ENCODE results near the gene CFAP46.

CFAP46 gene

DNA sequence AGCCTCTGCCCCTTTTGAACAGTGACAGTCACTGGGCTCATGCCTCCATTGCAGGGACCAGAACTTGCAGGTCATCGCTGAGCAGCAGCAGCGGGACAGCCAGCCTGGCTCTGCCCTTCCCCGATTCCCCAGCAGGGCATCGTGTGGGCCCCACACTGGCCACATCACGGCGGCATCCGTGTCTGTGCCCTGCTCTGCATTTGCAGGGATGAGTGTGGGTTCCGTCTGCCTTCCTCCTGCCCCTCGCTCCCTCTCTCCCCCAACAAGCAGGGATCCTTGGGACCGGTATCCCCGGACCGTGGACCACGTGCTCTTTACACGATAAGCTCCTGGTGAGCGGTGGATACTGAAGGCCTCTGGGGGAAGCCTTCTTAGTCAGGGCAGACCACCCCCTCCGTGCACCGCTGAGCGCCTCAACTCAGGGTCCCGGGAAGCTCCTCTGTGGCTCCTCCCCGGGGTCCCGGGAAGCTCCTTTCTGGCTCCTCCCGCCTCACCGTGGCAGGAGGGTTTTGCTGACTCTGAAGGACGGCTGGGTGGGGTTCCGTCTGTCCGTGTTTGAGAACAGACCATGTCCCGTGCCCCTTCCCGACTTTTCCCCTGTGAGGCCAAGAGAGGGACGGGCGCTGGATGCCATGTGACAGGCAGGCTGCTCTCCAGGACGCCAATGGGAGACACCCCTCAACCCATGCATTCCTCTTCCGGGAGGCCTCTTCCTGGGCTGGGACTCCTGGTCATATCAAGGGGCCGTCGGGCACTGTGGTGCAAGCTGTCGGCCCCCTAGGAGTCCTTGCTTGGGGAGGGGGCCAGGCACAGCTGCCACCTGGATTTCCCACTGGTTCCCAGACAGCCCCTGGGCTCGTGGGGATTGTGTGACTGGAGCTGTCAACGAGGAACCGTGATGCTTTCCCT lies 132.9 kb downstream of the CFAP46 start:
- H3K27me3 ChIP-seq, result peaks cover 21% of the 10 kb centered on the region
- no peak overlapping the region for H3K27ac ChIP-seq
- H3K4me1 ChIP-seq (ENCODE audit: control insufficient read depth in 1 of 2, insufficient read depth in 1 of 2, low read depth in 1 of 2, low read length in 1 of 2), result no peaks in the 10 kb centered on the region
- no peaks in the 10 kb centered on the region for H3K36me3 ChIP-seq
- H3K9me3 ChIP-seq, result no peaks in the 10 kb centered on the region
- TF ChIP-seq, protein P1, sequence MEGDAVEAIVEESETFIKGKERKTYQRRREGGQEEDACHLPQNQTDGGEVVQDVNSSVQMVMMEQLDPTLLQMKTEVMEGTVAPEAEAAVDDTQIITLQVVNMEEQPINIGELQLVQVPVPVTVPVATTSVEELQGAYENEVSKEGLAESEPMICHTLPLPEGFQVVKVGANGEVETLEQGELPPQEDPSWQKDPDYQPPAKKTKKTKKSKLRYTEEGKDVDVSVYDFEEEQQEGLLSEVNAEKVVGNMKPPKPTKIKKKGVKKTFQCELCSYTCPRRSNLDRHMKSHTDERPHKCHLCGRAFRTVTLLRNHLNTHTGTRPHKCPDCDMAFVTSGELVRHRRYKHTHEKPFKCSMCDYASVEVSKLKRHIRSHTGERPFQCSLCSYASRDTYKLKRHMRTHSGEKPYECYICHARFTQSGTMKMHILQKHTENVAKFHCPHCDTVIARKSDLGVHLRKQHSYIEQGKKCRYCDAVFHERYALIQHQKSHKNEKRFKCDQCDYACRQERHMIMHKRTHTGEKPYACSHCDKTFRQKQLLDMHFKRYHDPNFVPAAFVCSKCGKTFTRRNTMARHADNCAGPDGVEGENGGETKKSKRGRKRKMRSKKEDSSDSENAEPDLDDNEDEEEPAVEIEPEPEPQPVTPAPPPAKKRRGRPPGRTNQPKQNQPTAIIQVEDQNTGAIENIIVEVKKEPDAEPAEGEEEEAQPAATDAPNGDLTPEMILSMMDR (IDR thresholded peaks at IDR 0.05), result no peak
- no peak overlapping the region for H3K4me3 ChIP-seq (ENCODE audit: low read depth in 1 of 2, low read length in 1 of 2)

DNA sequence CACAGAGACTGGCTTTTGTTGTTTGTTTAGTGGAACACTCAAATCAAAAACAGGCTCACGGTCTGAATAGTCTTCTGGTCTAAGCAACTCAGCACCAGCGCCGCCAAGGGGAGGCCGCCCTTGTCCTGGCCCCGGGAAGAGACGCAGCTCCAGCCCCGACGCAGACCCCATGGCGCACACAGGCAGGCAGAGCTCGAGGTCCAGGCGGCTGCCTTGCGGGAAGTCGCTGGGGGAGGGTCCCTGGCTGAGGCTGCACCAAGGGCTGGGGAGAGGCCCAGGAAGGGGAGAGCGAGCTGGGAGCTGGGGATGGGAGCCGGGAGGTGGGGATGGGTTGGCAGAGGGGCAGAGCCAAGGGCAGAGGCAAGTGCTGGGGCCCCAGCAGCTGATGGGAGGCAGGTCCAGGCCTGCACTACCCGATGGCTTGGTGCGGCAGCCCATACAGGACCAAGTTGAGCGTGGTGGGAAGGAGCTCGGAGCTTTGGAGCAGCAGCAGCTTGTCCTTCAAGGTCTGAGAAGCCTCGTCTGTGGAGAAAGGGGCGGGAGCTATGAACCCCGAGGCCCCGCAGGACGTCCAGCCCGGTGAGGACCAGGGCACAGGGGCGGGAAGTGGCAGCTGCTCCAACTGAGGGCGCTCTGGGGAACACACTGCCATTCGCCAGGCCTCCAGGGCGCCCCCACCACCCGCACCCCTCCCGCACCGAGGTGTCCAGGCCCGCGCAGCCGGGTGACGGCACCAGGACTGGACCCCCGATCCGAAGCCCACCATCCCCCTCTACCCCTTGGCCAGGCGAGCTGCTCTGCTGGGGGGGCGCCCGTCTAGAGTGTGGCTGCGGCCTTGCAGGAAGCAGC lies 133.8 kb downstream of the CFAP46 start:
- no peak overlapping the region for H3K4me3 ChIP-seq (ENCODE audit: low read depth in 1 of 2, low read length in 1 of 2)
- peaks cover 21% of the 10 kb centered on the region for H3K27me3 ChIP-seq
- no peaks in the 10 kb centered on the region for H3K36me3 ChIP-seq
- TF ChIP-seq, protein P1 (IDR thresholded peaks at IDR 0.05), result no peak
- no peaks in the 10 kb centered on the region for H3K9me3 ChIP-seq
- no peak overlapping the region for H3K27ac ChIP-seq
- H3K4me1 ChIP-seq (ENCODE audit: control insufficient read depth in 1 of 2, insufficient read depth in 1 of 2, low read depth in 1 of 2, low read length in 1 of 2), result no peaks in the 10 kb centered on the region

DNA sequence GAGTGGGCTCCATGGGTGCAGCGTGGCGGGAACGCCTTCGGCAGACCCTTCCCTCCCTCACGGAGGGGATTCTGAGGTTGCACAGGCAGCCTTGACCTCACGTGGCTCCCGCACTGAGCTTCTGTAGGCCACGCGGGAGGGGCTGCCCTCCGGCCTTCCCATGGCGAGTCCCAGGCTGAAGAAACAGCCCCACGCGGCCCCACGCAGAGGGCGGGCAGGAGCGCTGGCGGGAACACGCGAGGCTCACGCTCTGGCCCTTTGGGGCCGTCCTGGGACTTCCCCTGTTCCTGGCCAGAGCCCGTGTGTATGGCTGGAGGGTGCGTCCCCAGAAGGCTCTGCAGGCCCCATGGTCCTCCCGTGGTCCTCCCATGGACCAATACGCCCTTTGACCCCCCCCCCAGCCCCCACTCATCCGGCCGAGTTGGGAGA lies 134.7 kb downstream of the CFAP46 start:
- H3K9me3 ChIP-seq, result no peaks in the 10 kb centered on the region
- TF ChIP-seq, protein P1 (IDR thresholded peaks at IDR 0.05), result no peak
- H3K36me3 ChIP-seq, result no peaks in the 10 kb centered on the region
- H3K4me3 ChIP-seq (ENCODE audit: low read depth in 1 of 2, low read length in 1 of 2), result no peak overlapping the region
- H3K27ac ChIP-seq, result no peak overlapping the region
- no peaks in the 10 kb centered on the region for H3K4me1 ChIP-seq (ENCODE audit: control insufficient read depth in 1 of 2, insufficient read depth in 1 of 2, low read depth in 1 of 2, low read length in 1 of 2)
- peaks cover 21% of the 10 kb centered on the region for H3K27me3 ChIP-seq

DNA sequence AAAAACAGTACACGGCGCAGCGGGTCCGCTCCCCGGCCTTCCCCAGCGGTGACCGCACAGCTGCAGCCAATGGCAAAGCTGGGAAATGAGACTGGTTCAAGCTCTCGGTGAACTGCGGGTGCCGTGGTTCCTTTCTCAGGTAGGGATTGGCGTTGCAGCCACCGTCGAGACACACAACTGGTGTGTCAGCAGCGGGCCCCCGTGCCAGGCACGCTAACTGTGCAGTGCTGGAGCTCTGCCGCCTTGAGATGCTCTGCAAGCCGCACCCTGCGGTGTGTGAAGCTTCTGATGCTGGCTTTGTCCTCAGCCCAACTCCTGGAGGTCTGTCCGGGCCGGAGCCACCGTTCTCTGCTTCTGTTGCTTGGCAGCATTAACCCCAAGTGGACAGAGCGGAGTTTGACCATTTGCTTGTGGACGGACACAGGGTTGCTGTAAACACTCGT lies 135.8 kb downstream of the CFAP46 start:
- TF ChIP-seq, protein P1 (IDR thresholded peaks at IDR 0.05), result no peak
- Histone ChIP-seq H3K9me3 (no peaks in the 10 kb centered on the region), H3K4me3 (ENCODE audit: low read depth in 1 of 2, low read length in 1 of 2) (no peak overlapping the region), H3K36me3 (no peaks in the 10 kb centered on the region), H3K4me1 (ENCODE audit: control insufficient read depth in 1 of 2, insufficient read depth in 1 of 2, low read depth in 1 of 2, low read length in 1 of 2) (no peaks in the 10 kb centered on the region), H3K27ac (no peak overlapping the region), H3K27me3 (peaks cover 21% of the 10 kb centered on the region)

DNA sequence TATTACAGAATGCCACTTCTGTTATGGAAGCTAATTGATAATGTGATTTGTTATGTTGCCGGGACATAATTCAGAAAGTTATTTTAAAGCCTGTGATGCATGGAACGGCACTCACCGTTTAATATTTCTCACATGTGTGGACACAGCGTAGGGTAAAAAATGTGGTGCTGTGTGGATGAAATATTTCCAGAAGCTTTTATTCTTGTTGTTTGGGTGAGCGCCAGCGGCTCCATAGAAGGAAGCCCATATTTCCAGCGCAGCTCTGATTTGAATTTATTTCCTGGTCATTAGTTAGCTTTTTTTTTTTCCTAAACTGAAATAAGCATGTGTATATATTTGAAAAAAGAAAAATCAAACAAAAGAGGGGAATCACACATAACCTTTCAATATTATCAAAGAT lies 136.3 kb downstream of the CFAP46 start:
- no peaks in the 10 kb centered on the region for H3K36me3 ChIP-seq
- H3K27me3 ChIP-seq, result peaks cover 21% of the 10 kb centered on the region

More for the DNA sequence above, 136.3 kb downstream of the CFAP46 start:
- Histone ChIP-seq H3K4me3 (ENCODE audit: low read depth in 1 of 2, low read length in 1 of 2) (no peak overlapping the region), H3K9me3 (no peaks in the 10 kb centered on the region), H3K27ac (no peak overlapping the region), H3K4me1 (ENCODE audit: control insufficient read depth in 1 of 2, insufficient read depth in 1 of 2, low read depth in 1 of 2, low read length in 1 of 2) (no peaks in the 10 kb centered on the region)
- TF ChIP-seq, protein P1 (IDR thresholded peaks at IDR 0.05), result no peak

Measured in neutrophil (primary cell).